GM19035 (cell line): ENCODE results near the gene UVSSA.
"Not testable (repeated sequence)": the region's sequence is repeated elsewhere in the genome, so short reads cannot be mapped to it uniquely, and the experiment has no call there.

Source experiments
- ATAC-seq: cut with Tn5 transposase; IDR thresholded peaks from one replicate; pipeline ENCODE4 v1.9.1; 2021; ENCODE audit not compliant: unreplicated experiment

UVSSA gene

GRCh38 chr4:1360423-1361283 is 13.6 kb downstream of the UVSSA start:
- ATAC-seq: no peak

- ATAC-seq: no peak
Measured at GRCh38 chr4:1361431-1361830, 14.4 kb downstream of the UVSSA start.

- no peak for ATAC-seq
Measured at GRCh38 chr4:1362046-1362445, 15.0 kb downstream of the UVSSA start.

- no peak for ATAC-seq
Measured at GRCh38 chr4:1362521-1362920, 15.5 kb downstream of the UVSSA start.

- ATAC-seq: no peak
Measured at GRCh38 chr4:1363513-1363912, 16.5 kb downstream of the UVSSA start.

- no peak for ATAC-seq
Measured at GRCh38 chr4:1364217-1364616, 17.2 kb downstream of the UVSSA start.

- no peak for ATAC-seq
Measured at GRCh38 chr4:1364748-1365147, 17.7 kb downstream of the UVSSA start.

DNA sequence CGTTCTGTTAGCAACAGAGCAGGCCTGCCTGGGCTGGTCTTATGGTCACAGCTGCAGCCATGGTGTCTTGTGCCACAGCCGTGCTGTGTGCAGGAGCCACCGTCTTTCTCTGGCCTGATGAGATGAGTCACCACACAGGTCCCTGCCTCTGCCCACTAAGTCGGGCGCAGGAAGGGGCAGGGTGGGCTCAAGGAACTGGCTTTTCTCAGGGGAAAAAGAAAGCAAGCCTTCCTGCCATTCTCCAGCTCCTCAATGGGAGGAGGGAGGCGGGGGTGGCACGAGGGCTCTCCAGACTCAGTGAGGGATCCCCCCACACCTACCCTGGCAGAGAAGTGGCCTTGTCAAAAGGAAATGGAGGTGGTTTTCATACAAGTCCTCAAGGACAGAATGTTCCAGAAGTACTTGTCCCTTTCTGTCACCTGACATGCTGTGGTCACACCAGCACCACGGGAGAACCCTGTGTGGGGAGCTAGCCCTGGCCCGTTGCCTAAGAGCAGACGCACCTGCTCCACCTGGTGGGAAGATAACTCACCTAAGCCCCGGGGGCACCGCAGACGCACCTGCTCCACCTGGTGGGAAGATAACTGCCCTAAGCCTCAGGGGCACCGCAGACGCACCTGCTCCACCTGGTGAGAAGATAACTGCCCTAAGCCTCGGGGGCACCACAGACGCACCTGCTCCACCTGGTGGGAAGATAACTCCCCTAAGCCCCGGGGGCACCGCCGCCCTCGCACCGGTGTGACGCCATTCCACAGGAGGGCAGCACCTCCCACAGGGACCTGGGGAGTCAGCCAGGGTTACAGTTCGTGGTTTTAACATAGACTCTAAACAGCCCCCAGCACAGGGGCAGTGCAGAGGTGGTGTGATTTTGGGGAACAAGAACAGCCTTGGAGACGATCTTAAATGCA is 18.5 kb downstream of the UVSSA start:
- ATAC-seq: no peak

DNA sequence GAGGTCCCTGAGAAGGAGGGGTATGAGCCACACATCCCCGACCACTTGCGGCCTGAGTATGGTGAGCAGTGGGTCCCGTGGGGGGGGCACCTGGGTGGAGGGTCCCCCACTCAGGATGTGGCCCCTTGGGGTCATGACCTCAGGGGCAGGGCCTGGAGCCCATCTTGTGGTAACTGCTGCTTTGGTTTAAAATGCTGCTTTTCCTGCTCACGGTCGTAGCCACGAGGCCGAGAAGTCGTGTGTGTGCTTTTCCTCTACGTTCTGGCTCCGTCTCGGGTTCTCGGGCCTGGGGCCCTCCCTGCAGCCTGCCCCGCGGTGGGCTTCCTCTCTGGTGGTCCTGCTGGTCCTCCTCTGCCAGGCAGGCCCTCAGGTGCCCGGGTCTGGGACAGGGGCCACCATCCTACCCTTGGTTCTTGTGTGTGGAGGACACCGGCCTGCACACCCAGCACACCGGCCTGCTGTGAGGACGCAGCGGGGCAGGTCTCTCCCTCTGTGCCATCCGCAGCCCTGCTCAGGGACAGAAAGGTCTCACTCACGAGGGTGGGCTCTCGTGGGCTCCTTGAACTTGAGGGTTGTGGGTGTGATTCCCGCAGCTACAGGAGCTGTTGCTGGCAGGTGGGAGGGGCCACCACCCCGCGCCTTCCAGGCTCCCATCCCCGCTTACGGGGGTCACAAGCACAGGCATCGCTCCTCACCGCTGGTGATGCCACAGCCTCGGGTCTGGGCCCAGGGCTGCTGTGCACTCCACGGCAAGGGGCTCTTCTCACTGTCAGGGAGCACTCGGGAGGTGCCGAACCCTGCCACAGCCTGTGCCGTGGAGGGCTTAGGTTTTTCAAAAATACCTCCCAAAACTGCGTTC is 19.6 kb downstream of the UVSSA start:
- ATAC-seq: no peak

- ATAC-seq: no peak
Measured at GRCh38 chr4:1367230-1367935, 20.4 kb downstream of the UVSSA start.

DNA sequence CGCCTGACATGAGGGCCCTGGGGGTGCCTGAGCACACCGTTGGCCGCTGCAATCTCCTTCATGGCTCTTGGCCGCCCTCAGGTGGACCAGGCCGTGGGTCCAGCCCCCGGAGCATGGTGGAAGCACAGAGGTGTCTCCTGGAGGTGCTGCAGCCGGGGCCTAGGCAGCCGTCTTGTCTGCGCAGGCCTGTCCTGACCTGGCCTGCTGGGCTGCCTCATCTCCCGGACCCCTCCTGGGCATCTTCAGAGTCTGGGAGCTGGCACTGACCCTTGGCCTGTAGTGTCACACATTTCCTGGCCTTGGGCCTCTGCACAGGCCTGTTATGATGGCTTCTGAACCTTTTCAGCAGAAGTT is 20.9 kb downstream of the UVSSA start:
- ATAC-seq: no peak

GRCh38 chr4:1368421-1369090 is 21.5 kb downstream of the UVSSA start:
- no peak for ATAC-seq

- ATAC-seq: no peak
Measured at GRCh38 chr4:1369091-1369450, 22.1 kb downstream of the UVSSA start.

DNA sequence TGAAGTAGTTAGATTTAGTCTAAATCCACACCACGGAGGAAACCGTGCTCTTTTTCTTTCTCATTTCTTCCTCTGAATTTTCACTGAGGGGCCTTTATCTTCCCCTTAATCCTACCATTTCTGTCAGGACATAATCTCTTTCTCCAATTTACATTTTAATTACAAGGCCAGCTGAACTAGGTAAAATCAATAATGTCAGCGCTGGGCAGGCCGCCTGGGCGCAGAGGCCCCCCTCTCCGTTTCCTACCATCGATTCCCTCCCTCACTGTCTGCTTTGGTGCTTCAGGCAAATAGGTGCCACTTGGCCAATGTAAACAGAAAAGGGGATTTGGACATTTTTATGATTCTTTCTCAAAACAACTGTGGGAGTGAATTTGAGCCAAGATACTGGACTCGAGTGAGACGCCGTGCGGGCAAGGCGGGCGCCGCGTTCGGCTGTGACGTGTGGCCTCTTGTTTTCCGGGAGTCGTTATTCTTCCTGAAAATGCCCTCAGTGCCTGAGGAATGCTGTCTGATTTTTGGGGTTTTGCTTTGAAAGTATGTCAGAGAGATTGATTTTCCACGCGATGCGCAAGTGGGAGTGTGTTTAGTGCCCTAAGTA is 22.6 kb downstream of the UVSSA start:
- no peak for ATAC-seq

DNA sequence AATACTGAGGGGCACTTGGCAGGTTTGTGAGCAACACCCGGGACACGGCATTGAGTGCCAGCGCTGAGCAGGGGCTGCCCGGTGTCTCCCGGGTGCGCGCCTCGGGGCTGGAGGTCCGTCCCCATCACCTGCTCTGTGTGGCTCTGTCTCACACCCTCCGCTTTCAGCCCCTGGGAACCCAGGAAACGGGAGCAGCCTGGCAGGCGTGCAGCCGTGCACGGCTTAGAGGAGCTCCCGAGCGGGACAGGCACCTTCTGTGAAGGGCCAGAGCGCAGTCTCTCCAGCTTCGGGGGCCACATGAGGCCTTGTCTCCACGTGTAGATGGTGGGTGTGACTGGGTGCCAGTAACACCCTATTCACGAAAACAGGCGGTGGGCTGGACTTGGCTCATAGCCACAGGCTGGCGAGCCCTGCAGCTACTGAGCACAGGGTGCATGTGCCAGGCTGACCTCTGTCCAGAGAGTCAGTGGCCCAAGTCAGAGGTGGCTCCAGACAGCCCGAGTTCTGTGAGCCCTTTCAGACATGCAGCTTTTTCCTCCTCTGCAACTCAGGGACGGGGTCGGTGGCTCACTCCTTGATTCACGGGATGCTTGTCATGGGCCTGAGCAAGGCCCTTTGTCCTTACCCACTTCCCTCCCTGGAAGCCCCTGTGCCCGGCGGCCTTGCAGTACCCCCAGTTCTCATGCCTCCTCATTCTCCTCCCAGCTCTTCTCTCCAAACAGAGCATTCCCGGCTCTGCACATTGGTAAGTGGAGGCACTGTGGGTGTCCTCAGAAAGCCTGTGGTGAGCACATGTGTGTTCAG is 23.5 kb downstream of the UVSSA start:
- no peak for ATAC-seq

GRCh38 chr4:1371176-1372165 is 24.5 kb downstream of the UVSSA start:
- no peak for ATAC-seq

DNA sequence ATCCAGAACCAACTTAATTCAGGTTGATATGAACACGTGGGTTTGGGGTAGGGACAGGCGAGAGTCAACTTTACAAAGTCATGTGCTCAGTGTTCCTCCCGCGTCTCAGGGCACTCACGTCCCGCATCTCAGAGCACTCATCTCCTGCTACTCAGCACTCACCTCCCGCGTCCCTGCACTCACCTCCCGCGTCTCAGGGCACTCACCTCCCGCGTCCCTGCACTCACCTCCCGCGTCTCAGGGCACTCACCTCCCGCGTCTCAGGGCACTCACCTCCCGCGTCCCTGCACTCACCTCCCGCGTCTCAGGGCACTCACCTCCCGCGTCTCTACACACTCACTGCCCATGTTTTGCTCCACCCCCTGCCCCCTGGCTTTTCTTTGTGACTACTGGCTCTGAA is 25.6 kb downstream of the UVSSA start:
- not testable (repeated sequence) for ATAC-seq
